PFSK-1 (cell line): Measurements from ENCODE around the gene MSH4.

Experiments
- FOXP2 ChIP-seq: optimal IDR thresholded peaks from 2 replicates; pipeline ENCODE3; 2011; ENCODE audit warnings: borderline replicate concordance, control low read depth, inconsistent platforms; ENCODE audit not compliant: insufficient read depth; ENCODE audit errors: extremely low read length, extremely low read depth
- POLR2AphosphoS5 ChIP-seq: IDR thresholded peaks from 2 replicates; pipeline ENCODE4 v1.6.1; 2012; ENCODE audit warnings: low read depth, mild to moderate bottlenecking, control low read depth, low read length, moderate library complexity
- SIN3A ChIP-seq: IDR thresholded peaks from 2 replicates; pipeline ENCODE4 v1.6.1; 2012; ENCODE audit warnings: mild to moderate bottlenecking, low read length, moderate library complexity, borderline replicate concordance; ENCODE audit not compliant: insufficient read depth
- TAF1 ChIP-seq: IDR thresholded peaks from 2 replicates; pipeline ENCODE4 v1.6.1; 2012; ENCODE audit warnings: low read length, control low read depth, borderline replicate concordance; ENCODE audit not compliant: insufficient read depth
- TF ChIP-seq, protein P1 (sequence below), 2 experiments: IDR thresholded peaks; 2 replicates each; pipeline versions ENCODE4 v1.6.1 to v1.8.0; 2011 to 2012; ENCODE audit warnings: low read depth in 2 of 2, low read length in 2 of 2, control low read depth in 1 of 2, inconsistent platforms in 1 of 2, mild to moderate bottlenecking in 1 of 2, moderate library complexity in 1 of 2; ENCODE audit not compliant: insufficient read depth in 1 of 2

Gene MSH4

DNA sequence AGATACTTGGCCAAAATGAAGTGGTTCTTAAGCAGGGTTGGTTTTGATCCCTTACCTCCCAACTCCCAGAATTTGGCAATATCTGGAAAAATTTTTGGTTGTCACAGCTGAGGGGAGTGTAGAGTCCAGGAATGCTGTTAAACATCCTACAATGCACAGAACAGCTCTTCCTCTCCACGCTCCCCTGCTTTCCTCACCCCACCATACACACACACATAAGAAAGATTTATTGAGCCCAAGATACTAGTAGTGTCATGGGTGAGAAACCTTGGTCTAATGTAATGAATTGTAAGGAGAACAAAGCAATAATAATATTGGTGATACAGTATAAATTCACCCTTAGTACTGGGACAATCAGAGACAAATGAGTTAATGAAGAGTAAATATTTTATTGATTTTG lies 87.8 kb downstream of the MSH4 start:
- TF ChIP-seq SIN3A = no peak
- TF ChIP-seq FOXP2 = no peak
- no peak for TF ChIP-seq TAF1
- no peak for TF ChIP-seq POLR2AphosphoS5
- TF ChIP-seq, protein P1, sequence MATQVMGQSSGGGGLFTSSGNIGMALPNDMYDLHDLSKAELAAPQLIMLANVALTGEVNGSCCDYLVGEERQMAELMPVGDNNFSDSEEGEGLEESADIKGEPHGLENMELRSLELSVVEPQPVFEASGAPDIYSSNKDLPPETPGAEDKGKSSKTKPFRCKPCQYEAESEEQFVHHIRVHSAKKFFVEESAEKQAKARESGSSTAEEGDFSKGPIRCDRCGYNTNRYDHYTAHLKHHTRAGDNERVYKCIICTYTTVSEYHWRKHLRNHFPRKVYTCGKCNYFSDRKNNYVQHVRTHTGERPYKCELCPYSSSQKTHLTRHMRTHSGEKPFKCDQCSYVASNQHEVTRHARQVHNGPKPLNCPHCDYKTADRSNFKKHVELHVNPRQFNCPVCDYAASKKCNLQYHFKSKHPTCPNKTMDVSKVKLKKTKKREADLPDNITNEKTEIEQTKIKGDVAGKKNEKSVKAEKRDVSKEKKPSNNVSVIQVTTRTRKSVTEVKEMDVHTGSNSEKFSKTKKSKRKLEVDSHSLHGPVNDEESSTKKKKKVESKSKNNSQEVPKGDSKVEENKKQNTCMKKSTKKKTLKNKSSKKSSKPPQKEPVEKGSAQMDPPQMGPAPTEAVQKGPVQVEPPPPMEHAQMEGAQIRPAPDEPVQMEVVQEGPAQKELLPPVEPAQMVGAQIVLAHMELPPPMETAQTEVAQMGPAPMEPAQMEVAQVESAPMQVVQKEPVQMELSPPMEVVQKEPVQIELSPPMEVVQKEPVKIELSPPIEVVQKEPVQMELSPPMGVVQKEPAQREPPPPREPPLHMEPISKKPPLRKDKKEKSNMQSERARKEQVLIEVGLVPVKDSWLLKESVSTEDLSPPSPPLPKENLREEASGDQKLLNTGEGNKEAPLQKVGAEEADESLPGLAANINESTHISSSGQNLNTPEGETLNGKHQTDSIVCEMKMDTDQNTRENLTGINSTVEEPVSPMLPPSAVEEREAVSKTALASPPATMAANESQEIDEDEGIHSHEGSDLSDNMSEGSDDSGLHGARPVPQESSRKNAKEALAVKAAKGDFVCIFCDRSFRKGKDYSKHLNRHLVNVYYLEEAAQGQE (IDR thresholded peaks at IDR 0.05; ENCODE audit: insufficient read depth in 1 of 2, low read depth in 2 of 2, low read length in 2 of 2) = no peak

- TF ChIP-seq POLR2AphosphoS5 (no peak), FOXP2 (no peak), SIN3A (no peak), TAF1 (no peak)
- TF ChIP-seq, protein P1 (IDR thresholded peaks at IDR 0.05; ENCODE audit: insufficient read depth in 1 of 2, low read depth in 2 of 2, low read length in 2 of 2) = no peak
Observed at GRCh38 chr1:75901371-75901770, 104.7 kb downstream of the MSH4 start.

DNA sequence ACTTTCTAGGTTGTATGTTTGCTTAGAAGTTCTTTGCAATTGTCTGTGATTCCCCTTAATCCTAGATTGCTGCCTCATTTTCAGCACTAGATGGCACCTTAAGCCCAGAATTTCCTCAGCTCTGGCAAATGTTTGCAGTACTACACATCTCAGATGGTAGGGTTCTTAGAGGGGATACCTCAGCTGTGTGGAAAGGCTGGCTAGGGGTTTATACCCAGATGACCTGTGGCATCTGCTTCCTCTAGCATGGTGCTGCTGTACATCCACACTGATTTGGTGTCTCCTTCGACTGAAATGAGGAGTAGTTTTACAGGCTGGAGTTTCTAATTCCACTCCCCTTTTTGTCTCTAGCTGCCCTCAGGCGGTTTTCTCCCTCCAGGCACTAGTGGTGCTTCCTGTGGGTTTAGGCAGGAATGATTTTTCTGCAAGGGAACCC lies 112.1 kb downstream of the MSH4 start:
- TF ChIP-seq POLR2AphosphoS5 = no peak
- TF ChIP-seq FOXP2 = no peak
- TF ChIP-seq TAF1 = no peak
- TF ChIP-seq, protein P1 (IDR thresholded peaks at IDR 0.05; ENCODE audit: insufficient read depth in 1 of 2, low read depth in 2 of 2, low read length in 2 of 2) = no peak
- TF ChIP-seq SIN3A = no peak

DNA sequence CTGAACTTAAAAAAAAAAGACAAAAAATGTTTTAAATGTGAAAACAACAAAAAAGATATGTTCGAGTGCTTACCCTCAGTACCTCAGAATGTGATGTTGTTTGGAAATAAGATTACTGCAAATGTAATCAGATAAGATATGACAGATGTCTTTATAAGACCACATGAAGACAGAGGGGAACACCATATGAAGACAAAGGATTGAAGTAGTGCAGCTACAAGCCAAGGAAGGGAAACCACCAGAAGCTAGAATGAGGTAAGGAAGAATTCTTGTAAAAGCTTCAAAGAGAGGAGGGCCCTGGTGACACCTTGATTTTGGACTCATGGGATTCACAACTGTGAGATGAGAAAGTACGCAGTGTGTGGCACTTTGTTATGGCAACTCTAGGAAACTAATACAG lies 120.2 kb downstream of the MSH4 start:
- TF ChIP-seq, protein P1 (IDR thresholded peaks at IDR 0.05; ENCODE audit: insufficient read depth in 1 of 2, low read depth in 2 of 2, low read length in 2 of 2) = no peak
- TF ChIP-seq TAF1 (no peak), POLR2AphosphoS5 (no peak), SIN3A (no peak), FOXP2 (no peak)

DNA sequence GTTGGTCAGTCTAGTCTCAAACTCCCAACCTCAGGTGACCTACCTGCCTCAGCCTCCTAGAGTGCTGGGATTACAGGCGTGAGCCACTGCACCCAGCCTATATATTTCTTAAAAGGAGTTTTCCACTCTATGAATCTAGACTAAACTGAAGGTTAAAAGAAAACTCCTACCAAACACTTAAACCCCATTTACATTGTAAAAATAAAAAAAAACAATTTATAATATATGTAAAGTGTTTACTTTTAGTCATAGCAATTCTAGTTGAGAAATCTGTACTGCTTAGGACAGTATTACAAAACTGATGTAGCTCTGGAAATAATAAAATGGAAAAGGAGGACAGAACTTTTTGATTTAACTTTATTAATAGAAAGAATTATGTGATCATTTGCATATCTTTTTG lies 126.0 kb downstream of the MSH4 start:
- TF ChIP-seq SIN3A (no peak), FOXP2 (no peak)
